Left ventricle myocardium inferior (tissue), 1 donor: ENCODE data around the gene ZER1. TPM values are rescaled to one million over a fixed set of nuclear protein-coding genes. Genes with fewer than 3 reads are reported as not detected.

Experiments
- DNase-seq: peaks from one replicate; pipeline ENCODE4 v3.0.0-alpha.2; 2020
- H3K27ac ChIP-seq: fragments of 200-600 bp; replicated peaks from 2 replicates; pipeline ENCODE4 v1.8.0; 2021
- H3K27me3 ChIP-seq: fragments of 200-600 bp; 2 replicates; pipeline ENCODE4 v1.8.0; 2021; ENCODE audit warnings: low read depth
- H3K36me3 ChIP-seq: fragments of 200-600 bp; 2 replicates; pipeline ENCODE4 v1.8.0; 2021
- H3K4me1 ChIP-seq: fragments of 200-600 bp; 2 replicates; pipeline ENCODE4 v1.8.0; 2021
- H3K4me3 ChIP-seq: fragments of 200-600 bp; 2 replicates; pipeline ENCODE4 v1.8.0; 2021; ENCODE audit warnings: mild to moderate bottlenecking, moderate library complexity
- H3K9me3 ChIP-seq: fragments of 200-600 bp; replicated peaks from 2 replicates; pipeline ENCODE4 v1.8.0; 2021
- intact Hi-C: fragments of 100-400 bp; cut with micrococcal nuclease; formaldehyde crosslinking; loops from one replicate; pipeline ENCODE4 v1.11.0; 2022
- total RNA-seq: library from RNA; stranded (reverse); fragmentation: NEBNext Ultra II Directional; extraction: Animal tissue kit (Norgen Biotek cat#: 25700); gene quantifications from one replicate; pipeline ENCODE4 v1.2.1, GENCODE V29; 2021
- TF ChIP-seq, protein P1 (sequence below): fragments of 200-600 bp; IDR thresholded peaks from 2 replicates; pipeline ENCODE4 v1.8.0; 2021; ENCODE audit warnings: antibody characterized with exemption, mild to moderate bottlenecking, borderline replicate concordance
- donor health status: DM: no; HTN: yes; CAD: no; lungs with severe emphysema.

Gene ZER1
- total RNA-seq, 1 donor from 2014 or later = 61.6 TPM

- H3K4me1 ChIP-seq = peaks cover 30% of the 10 kb centered on the region
- H3K27ac ChIP-seq = peak overlapping the region; percentile 98
- intact Hi-C loops = no loop called here
- H3K9me3 ChIP-seq = no peaks in the 10 kb centered on the region
- TF ChIP-seq, protein P1, sequence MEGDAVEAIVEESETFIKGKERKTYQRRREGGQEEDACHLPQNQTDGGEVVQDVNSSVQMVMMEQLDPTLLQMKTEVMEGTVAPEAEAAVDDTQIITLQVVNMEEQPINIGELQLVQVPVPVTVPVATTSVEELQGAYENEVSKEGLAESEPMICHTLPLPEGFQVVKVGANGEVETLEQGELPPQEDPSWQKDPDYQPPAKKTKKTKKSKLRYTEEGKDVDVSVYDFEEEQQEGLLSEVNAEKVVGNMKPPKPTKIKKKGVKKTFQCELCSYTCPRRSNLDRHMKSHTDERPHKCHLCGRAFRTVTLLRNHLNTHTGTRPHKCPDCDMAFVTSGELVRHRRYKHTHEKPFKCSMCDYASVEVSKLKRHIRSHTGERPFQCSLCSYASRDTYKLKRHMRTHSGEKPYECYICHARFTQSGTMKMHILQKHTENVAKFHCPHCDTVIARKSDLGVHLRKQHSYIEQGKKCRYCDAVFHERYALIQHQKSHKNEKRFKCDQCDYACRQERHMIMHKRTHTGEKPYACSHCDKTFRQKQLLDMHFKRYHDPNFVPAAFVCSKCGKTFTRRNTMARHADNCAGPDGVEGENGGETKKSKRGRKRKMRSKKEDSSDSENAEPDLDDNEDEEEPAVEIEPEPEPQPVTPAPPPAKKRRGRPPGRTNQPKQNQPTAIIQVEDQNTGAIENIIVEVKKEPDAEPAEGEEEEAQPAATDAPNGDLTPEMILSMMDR = no peak
- peak overlapping the region; percentile 81 for H3K4me3 ChIP-seq
- no peaks in the 10 kb centered on the region for H3K27me3 ChIP-seq
- peaks cover 38% of the 10 kb centered on the region for H3K36me3 ChIP-seq
- no peak for DNase-seq
These were observed 81.1 kb downstream of the ZER1 start for GRCh38 chr9:128690684-128691034.

GRCh38 chr9:128689820-128690683 lies 81.7 kb downstream of the ZER1 start:
- H3K36me3 ChIP-seq = peaks cover 38% of the 10 kb centered on the region
- intact Hi-C loops = no loop called here
- peaks cover 33% of the 10 kb centered on the region for H3K4me1 ChIP-seq
- no peaks in the 10 kb centered on the region for H3K27me3 ChIP-seq
- DNase-seq = no peak
- peak overlapping the region; percentile 81 for H3K4me3 ChIP-seq
- no peaks in the 10 kb centered on the region for H3K9me3 ChIP-seq
- H3K27ac ChIP-seq = peak overlapping the region; percentile 98
- TF ChIP-seq, protein P1 = no peak

GRCh38 chr9:128689293-128689774 lies 82.4 kb downstream of the ZER1 start:
- H3K4me1 ChIP-seq = peaks cover 40% of the 10 kb centered on the region
- H3K27me3 ChIP-seq = no peaks in the 10 kb centered on the region
- H3K27ac ChIP-seq = peak overlapping the region; percentile 98
- no peaks in the 10 kb centered on the region for H3K9me3 ChIP-seq
- TF ChIP-seq, protein P1 = no peak
- H3K4me3 ChIP-seq = peak overlapping the region; percentile 81
- intact Hi-C loops = no loop called here
- H3K36me3 ChIP-seq = peaks cover 32% of the 10 kb centered on the region
- peak; percentile 67 for DNase-seq

GRCh38 chr9:128688501-128689292 lies 83.0 kb downstream of the ZER1 start, which contains the start of gene SET:
SET (plus strand) TSS chr9:128689222; CDS start chr9:128689583, 361 bp downstream.
- no peaks in the 10 kb centered on the region for H3K9me3 ChIP-seq
- H3K27me3 ChIP-seq = no peaks in the 10 kb centered on the region
- H3K4me1 ChIP-seq = peaks cover 47% of the 10 kb centered on the region
- peak within 1 kb of the TSS; percentile 81 for H3K4me3 ChIP-seq
- peak; percentile 97 for DNase-seq
- intact Hi-C loops = no loop called here
- TF ChIP-seq, protein P1 = no peak
- peaks cover 26% of the 10 kb centered on the region for H3K36me3 ChIP-seq
- H3K27ac ChIP-seq = peak within 1 kb of the TSS; percentile 98

- Histone ChIP-seq H3K9me3 (no peaks in the 10 kb centered on the region), H3K36me3 (peaks cover 13% of the 10 kb centered on the region), H3K4me1 (peaks cover 53% of the 10 kb centered on the region), H3K27me3 (no peaks in the 10 kb centered on the region), H3K4me3 (no peak overlapping the region), H3K27ac (no peak overlapping the region)
- TF ChIP-seq, protein P1 = no peak
- intact Hi-C loops = no loop called here
- no peak for DNase-seq
These were observed 84.3 kb downstream of the ZER1 start for GRCh38 chr9:128687453-128687852.
